GM12873 (cell line): ENCODE measurements around the gene PABPC1L.

Source experiments
- TF ChIP-seq, protein P1 (sequence below): IDR thresholded peaks from 2 replicates; pipeline ENCODE4 v1.5.1; 2012; ENCODE audit warnings: low read depth, mild to moderate bottlenecking, moderate library complexity, low read length, control low read depth; ENCODE audit not compliant: insufficient read depth; ENCODE audit errors: missing control alignments

PABPC1L gene

DNA sequence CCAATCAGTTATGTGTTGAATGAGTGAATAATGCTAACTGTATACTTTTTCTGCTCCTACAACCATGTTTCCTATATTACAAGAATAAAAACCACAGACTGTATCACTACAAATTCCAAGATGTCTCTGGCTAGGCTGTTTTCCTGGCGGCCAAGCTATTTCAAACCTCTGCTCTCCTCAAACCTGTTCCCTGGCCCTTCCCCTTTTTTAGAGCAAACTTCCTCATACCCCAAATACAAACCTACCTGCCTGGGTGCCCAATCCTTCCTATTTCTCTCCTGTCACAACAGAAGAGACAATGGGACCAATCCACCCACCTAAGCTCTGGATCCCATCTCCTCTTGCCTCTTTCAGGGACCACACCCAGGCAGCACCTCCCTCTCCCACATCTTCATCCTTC lies 42.9 kb downstream of the PABPC1L start:
- TF ChIP-seq, protein P1, sequence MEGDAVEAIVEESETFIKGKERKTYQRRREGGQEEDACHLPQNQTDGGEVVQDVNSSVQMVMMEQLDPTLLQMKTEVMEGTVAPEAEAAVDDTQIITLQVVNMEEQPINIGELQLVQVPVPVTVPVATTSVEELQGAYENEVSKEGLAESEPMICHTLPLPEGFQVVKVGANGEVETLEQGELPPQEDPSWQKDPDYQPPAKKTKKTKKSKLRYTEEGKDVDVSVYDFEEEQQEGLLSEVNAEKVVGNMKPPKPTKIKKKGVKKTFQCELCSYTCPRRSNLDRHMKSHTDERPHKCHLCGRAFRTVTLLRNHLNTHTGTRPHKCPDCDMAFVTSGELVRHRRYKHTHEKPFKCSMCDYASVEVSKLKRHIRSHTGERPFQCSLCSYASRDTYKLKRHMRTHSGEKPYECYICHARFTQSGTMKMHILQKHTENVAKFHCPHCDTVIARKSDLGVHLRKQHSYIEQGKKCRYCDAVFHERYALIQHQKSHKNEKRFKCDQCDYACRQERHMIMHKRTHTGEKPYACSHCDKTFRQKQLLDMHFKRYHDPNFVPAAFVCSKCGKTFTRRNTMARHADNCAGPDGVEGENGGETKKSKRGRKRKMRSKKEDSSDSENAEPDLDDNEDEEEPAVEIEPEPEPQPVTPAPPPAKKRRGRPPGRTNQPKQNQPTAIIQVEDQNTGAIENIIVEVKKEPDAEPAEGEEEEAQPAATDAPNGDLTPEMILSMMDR: no peak

DNA sequence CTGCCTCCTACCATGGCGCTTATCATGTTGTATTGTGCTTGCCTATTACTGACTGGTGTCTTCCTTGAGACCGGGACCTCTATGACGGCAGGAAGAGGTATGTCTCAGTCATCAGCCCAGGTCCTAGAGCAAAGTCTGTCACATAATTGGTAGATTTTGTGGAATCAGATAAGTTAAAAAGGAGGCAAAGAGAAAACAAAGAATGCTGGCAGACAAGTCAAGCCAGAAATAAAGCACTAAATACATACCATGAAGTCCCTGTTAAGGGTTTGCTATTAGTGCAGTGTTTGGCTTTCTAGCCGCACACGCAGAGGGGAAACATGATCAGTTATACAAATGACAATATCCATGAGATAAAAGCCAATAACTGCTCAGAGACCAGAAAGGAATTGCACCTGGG lies 44.4 kb downstream of the PABPC1L start:
- TF ChIP-seq, protein P1: no peak

DNA sequence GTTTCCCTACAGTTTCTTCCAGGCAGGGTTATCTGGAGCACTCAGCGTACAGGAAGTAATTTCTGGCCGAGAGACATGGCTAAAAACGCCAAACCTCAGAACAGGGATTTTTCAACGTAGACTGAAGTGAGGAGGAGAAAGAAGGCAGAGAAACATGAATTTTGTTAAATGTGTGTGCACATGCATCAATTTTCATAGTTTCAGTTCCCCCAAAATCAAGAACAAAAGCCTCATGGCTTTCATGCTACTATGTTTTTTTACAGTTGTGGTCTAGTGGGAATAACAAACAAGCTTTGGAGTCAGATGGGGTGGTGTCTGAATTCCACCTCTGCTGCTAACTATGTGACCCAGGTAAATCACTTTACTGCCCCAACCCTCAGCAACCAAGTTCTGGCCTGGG lies 45.4 kb downstream of the PABPC1L start:
- TF ChIP-seq, protein P1: no peak

DNA sequence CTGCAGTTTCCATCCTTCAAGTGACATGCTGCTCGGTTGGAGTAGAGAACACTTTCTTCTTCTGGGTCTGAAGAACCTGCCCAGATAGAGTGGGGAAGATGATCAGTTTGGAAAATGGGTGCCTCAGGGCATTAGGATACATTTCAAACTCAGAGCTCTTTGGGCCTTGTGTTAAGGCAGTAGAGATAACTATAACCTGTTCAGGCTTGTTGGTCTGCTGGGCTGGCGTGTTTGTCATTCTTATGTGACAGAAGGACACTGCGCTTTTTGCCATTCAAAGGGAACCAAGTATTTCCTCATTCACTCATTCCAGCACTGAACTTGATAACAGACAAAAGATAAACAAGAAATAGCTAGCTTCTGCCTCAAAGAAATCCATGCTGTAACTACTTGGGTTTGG lies 46.5 kb downstream of the PABPC1L start:
- TF ChIP-seq, protein P1: no peak

DNA sequence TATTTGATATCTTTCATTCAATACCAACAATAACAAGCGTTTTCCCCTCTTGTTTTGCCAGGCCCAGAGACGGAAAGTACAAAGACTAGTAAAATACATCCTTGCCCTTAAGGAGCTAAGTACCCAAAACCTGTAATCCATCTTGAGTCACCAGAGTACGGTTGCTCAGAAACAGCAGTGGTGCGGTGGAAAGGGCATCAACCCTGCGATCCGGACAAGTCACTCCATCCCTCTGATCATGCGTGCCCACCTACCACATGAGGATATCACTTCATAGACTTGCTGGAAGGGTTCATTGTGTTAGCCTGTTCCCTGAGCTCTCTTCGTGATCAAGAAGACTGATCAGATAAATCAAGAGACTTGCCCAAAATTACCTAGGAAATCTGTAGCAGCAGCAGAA lies 48.4 kb downstream of the PABPC1L start:
- TF ChIP-seq, protein P1: no peak

DNA sequence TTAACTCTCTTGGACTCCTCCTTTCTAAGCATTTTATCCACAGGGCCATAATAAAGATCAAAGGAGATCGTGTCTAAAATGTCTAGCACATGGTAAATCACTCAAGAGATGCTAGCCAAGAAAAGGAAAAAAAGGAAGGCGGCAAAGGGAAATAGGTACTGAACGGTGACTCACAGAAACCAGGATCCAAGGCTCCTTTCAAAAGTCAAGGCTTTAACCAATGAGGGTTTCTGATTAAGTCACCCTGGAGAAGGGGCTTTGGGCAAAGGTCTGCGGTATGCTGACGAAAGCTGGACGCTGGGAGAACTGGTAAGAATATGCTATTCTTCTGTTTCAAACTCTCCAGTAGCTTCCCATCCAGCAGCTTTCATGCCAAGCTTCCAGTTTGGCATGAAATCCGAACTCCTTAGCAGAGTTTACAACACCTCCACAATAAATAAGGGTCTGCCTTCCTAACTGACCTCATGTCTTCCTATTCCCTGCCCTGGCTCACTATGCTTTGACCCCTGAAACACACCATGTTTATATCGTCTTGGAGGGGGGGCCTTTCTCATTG lies 49.3 kb downstream of the PABPC1L start:
- TF ChIP-seq, protein P1: no peak

DNA sequence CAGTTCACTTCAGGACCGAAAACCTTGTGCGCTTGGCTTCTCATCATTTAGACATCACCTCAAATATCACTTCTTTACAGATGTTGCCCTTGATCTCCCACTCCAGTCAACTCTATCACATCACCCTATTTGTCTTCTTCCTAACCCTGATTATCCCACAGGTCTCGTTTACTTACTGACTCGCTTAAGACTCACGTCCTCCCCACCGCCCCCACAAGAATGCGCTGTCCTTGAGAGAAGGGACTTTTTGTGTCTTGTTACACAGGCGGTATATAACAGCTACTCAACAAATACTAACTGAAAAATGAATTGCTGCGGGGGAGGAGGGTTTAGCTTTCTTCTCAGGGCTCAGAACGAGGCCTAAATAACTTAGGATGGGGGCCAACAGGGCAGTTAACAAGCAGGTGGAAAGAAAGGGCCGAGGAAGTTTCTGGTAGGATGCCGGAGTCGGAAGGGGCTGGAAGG lies 49.8 kb downstream of the PABPC1L start:
- TF ChIP-seq, protein P1: no peak
